A549 treated with GW870086 at 1 μM for 4 hours (cell line): ENCODE results near the gene BPIFA3. TPM values are rescaled to one million over a fixed set of nuclear protein-coding genes. Genes with fewer than 3 reads are reported as not detected.

Experiments
- total RNA-seq: library from RNA; stranded (reverse); fragments of 200-300 nt; extraction: Qiagen RNA extraction; gene quantifications from 5 replicates; pipeline ENCODE4 v1.2.3, GENCODE V29; 2022; ENCODE audit warnings: low read depth

BPIFA3 gene
- total RNA-seq: not detected in 5 replicates

GRCh38 chr20:33217052-33217451, at the start of gene BPIFA3:
BPIFA3 (plus strand) TSS chr20:33217352; CDS start chr20:33217537, 185 bp downstream.

GRCh38 chr20:33167859-33168258, 49.3 kb upstream of the BPIFA3 start, which contains the start of gene BPIFA2:
BPIFA2 (plus strand) TSS chr20:33168159; CDS start chr20:33169146, 987 bp downstream.

GRCh38 chr20:33235696-33236095, 18.5 kb downstream of the BPIFA3 start, which contains the start of gene BPIFA1:
BPIFA1 (plus strand) TSS chr20:33235996; CDS start chr20:33237712, 1,716 bp downstream.

Other genes starting within 250 kb of the BPIFA3 start
- not detected in 5 replicates for gene SUN5, start 212.9 kb upstream of the BPIFA3 start, total RNA-seq
- gene BPIFB2, start 209.6 kb upstream of the BPIFA3 start, total RNA-seq: not detected in 5 replicates
- gene BPIFB6, start 185.7 kb upstream of the BPIFA3 start, total RNA-seq: not detected in 5 replicates
- gene BPIFB3, start 163.4 kb upstream of the BPIFA3 start, total RNA-seq: not detected in 5 replicates
- gene BPIFB4, start 137.7 kb upstream of the BPIFA3 start, total RNA-seq: not detected in 5 replicates
- 0.19 TPM in 1 of 5 replicates, not detected in the others for gene BPIFA2, start 49.2 kb upstream of the BPIFA3 start, total RNA-seq
- not detected in 5 replicates for gene BPIFA1, start 18.6 kb downstream of the BPIFA3 start, total RNA-seq
- gene BPIFB1, start 65.9 kb downstream of the BPIFA3 start, total RNA-seq: 0.08 to 0.10 TPM in 2 of 5 replicates, not detected in the others
- 30.5 to 34.6 TPM (median 32.3 TPM) in 5 replicates for gene CDK5RAP1, start 184.2 kb downstream of the BPIFA3 start, total RNA-seq
- gene SNTA1, start 226.4 kb downstream of the BPIFA3 start, total RNA-seq: 8.3 to 12.7 TPM (median 10.1 TPM) in 5 replicates